Ishikawa (cell line): ENCODE data around the gene PLA2G6.
A peak's percentile ranks its signal among the peaks of the same experiment; 100 is the strongest.

ENCODE experiments used
- CEBPB ChIP-seq: IDR thresholded peaks from 2 replicates; pipeline ENCODE4 v1.6.1; 2012
- CREB1 ChIP-seq: IDR thresholded peaks from 2 replicates; pipeline ENCODE4 v1.6.1; 2012; ENCODE audit warnings: low read depth
- EGR1 ChIP-seq: IDR thresholded peaks from 2 replicates; pipeline ENCODE4 v1.6.1; 2012
- EP300 ChIP-seq: IDR thresholded peaks from 2 replicates; pipeline ENCODE4 v1.6.1; 2012; ENCODE audit warnings: borderline replicate concordance
- FOXM1 ChIP-seq: IDR thresholded peaks from 2 replicates; pipeline ENCODE4 v1.6.1; 2012; ENCODE audit warnings: low read depth, borderline replicate concordance
- MAX ChIP-seq: IDR thresholded peaks from 2 replicates; pipeline ENCODE4 v1.6.1; 2012
- NFIC ChIP-seq: IDR thresholded peaks from 2 replicates; pipeline ENCODE4 v1.6.1; 2012
- RAD21 ChIP-seq: IDR thresholded peaks from 2 replicates; pipeline ENCODE4 v1.6.1; 2012; ENCODE audit warnings: low read depth
- TAF1 ChIP-seq: IDR thresholded peaks from 2 replicates; pipeline ENCODE4 v1.6.1; 2012; ENCODE audit warnings: low read depth, mild to moderate bottlenecking
- TCF12 ChIP-seq: IDR thresholded peaks from 2 replicates; pipeline ENCODE4 v1.6.1; 2012; ENCODE audit warnings: low read depth
- TEAD4 ChIP-seq: IDR thresholded peaks from 2 replicates; pipeline ENCODE4 v1.6.1; 2012
- YY1 ChIP-seq: IDR thresholded peaks from 2 replicates; pipeline ENCODE4 v1.6.1; 2012; ENCODE audit warnings: low read depth
- ZBTB7A ChIP-seq: IDR thresholded peaks from 2 replicates; pipeline ENCODE4 v1.6.1; 2012; ENCODE audit warnings: low read depth
- TF ChIP-seq, protein P1 (sequence below): IDR thresholded peaks from 2 replicates; pipeline ENCODE4 v1.6.1; 2012; ENCODE audit warnings: low read depth, mild to moderate bottlenecking
- TF ChIP-seq, protein P2 (sequence below): IDR thresholded peaks from 2 replicates; pipeline ENCODE4 v1.6.1; 2012

Gene PLA2G6

DNA sequence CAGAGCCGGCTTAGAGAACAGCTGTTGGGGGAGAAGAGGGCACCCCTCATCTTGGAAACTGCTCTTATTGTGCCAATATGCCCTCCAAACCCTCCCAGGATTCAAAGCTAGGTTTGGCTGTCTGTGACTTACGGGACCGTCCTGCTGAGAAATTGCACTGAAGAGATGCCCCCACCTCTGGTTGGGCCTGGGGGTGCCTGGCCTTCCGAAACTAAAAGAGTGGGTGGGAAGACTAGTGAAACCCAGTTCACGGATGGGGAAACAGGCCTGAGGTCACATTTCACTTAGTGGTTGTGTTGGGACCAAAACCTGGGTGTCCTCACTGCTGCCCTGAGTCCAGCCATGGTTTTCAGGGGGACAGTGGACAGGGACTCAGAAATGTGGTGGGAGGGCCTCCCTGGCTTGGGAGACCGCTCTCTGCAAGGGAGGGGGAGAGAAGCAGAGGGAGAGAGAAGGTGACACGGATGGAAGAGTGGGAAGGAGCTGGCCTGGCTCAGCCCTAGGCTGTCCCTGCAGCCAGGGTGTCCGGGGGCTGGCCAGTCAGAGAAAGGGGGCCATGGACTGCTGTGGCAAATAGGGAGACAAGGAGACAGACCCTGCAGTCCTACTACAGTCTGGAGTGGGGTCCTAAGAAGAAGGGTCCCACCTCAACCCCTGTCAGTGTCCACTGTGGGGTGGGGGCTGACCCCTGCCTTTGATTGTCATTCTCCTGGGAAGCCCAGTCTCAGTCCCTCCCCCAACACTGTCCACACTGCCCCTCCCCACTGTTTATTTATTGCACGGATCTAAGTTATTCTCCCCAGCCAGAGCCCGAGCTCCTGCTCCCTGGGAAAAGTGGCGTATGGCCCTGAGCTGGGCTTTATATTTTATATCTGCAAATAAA is 33.8 kb upstream of the PLA2G6 start:
- TF ChIP-seq YY1 (no peak), CREB1 (no peak), RAD21 (no peak), NFIC (no peak), TCF12 (no peak), ZBTB7A (no peak), MAX (no peak)

DNA sequence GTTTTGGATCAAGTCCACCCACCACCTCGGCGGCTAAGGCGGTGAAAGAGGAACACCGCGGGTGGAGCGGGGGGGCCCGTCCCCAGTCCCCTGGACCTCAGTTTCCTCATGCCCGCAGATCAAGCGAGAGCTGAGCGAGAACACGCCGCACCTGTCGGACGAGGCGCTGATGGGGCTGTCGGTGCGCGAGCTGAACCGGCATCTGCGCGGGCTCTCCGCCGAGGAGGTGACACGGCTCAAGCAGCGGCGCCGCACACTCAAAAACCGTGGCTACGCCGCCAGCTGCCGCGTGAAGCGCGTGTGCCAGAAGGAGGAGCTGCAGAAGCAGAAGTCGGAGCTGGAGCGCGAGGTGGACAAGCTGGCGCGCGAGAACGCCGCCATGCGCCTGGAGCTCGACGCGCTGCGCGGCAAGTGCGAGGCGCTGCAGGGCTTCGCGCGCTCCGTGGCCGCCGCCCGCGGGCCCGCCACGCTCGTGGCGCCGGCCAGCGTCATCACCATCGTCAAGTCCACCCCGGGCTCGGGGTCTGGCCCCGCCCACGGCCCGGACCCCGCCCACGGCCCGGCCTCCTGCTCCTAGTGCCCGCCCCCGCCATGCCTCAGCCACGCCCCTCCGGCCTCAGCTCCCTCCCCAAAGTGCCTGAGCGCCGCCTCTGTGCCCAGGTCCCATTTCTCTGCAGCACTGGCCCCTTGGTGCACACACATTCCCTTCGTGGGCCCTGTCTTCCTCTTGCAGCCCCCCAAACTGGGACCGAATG is 32.8 kb upstream of the PLA2G6 start:
- TF ChIP-seq TCF12 (no peak), MAX (peak; percentile 52; the same call in 1 of the 2 replicates)

DNA sequence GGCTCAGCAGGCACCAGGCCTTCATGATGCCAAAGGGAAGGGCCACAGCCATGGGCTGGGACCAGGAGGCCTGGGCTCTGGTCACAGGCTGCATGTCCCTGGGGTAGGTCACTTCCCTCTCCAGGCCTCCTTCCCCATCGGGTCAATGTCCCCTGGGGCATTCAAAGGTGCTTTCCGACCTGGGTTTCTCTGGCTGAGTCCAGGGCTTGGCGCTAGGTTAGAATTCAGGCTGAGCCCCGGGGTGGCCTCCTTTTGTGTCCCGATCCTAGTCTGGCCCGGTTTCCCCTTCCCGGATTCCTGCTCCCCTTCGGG is 32.3 kb upstream of the PLA2G6 start:
- TF ChIP-seq NFIC (no peak), CREB1 (no peak), CEBPB (no peak), MAX (no peak), EP300 (no peak), TEAD4 (no peak), YY1 (no peak), FOXM1 (no peak), ZBTB7A (no peak), TAF1 (no peak), TCF12 (no peak), EGR1 (no peak), RAD21 (no peak)
- TF ChIP-seq, protein P1, sequence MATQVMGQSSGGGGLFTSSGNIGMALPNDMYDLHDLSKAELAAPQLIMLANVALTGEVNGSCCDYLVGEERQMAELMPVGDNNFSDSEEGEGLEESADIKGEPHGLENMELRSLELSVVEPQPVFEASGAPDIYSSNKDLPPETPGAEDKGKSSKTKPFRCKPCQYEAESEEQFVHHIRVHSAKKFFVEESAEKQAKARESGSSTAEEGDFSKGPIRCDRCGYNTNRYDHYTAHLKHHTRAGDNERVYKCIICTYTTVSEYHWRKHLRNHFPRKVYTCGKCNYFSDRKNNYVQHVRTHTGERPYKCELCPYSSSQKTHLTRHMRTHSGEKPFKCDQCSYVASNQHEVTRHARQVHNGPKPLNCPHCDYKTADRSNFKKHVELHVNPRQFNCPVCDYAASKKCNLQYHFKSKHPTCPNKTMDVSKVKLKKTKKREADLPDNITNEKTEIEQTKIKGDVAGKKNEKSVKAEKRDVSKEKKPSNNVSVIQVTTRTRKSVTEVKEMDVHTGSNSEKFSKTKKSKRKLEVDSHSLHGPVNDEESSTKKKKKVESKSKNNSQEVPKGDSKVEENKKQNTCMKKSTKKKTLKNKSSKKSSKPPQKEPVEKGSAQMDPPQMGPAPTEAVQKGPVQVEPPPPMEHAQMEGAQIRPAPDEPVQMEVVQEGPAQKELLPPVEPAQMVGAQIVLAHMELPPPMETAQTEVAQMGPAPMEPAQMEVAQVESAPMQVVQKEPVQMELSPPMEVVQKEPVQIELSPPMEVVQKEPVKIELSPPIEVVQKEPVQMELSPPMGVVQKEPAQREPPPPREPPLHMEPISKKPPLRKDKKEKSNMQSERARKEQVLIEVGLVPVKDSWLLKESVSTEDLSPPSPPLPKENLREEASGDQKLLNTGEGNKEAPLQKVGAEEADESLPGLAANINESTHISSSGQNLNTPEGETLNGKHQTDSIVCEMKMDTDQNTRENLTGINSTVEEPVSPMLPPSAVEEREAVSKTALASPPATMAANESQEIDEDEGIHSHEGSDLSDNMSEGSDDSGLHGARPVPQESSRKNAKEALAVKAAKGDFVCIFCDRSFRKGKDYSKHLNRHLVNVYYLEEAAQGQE, result no peak
- TF ChIP-seq, protein P2, sequence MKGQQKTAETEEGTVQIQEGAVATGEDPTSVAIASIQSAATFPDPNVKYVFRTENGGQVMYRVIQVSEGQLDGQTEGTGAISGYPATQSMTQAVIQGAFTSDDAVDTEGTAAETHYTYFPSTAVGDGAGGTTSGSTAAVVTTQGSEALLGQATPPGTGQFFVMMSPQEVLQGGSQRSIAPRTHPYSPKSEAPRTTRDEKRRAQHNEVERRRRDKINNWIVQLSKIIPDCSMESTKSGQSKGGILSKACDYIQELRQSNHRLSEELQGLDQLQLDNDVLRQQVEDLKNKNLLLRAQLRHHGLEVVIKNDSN, result no peak

GRCh38 chr22:38213319-38213989 is 31.8 kb upstream of the PLA2G6 start:
- TF ChIP-seq TEAD4 (no peak), FOXM1 (no peak), YY1 (no peak), EP300 (no peak), ZBTB7A (no peak), MAX (no peak), TCF12 (no peak), EGR1 (no peak), NFIC (no peak), CEBPB (no peak), CREB1 (no peak), RAD21 (no peak), TAF1 (no peak)
- TF ChIP-seq, protein P1, result no peak
- TF ChIP-seq, protein P2, result no peak

- TF ChIP-seq CREB1, result no peak
- TF ChIP-seq EGR1, result no peak
Observed at GRCh38 chr22:38212442-38212841, 30.8 kb upstream of the PLA2G6 start.
